GM23338 (cell line): Measurements from ENCODE around the gene TNPO3. TPM values are rescaled to one million over a fixed set of nuclear protein-coding genes. Genes with fewer than 3 reads are reported as not detected.

Experiments used
- ATAC-seq: fragments of 200-7000 bp; cut with Tn5 transposase; 3 replicates; pipeline ENCODE4 v1.9.1; 2020
- DNase-seq: peaks from one replicate; pipeline ENCODE4 v3.0.0-alpha.2; 2015; ENCODE audit warnings: low spot score
- H2AFZ ChIP-seq: fragments of 200-600 bp; sonication (generic); 2 replicates; pipeline ENCODE4 v1.8.0; 2016; ENCODE audit warnings: antibody characterized with exemption, mild to moderate bottlenecking, moderate library complexity
- H3F3A ChIP-seq: fragments of 200-600 bp; sonication (generic); replicated peaks from 2 replicates; pipeline ENCODE4 v1.8.0; 2017; ENCODE audit warnings: antibody characterized with exemption, mixed run types, low read depth
- H3K27ac ChIP-seq: fragments of 200-600 bp; sonication (generic); 2 replicates; pipeline ENCODE4 v1.6.1; 2016; ENCODE audit warnings: low read depth
- H3K27me3 ChIP-seq: fragments of 200-600 bp; sonication (generic); 2 replicates; pipeline ENCODE4 v1.8.0; 2016; ENCODE audit warnings: mild to moderate bottlenecking, mixed run types, moderate library complexity; ENCODE audit not compliant: insufficient read depth
- H3K36me3 ChIP-seq: fragments of 200-600 bp; sonication (generic); 2 replicates; pipeline ENCODE4 v1.8.0; 2016; ENCODE audit warnings: mild to moderate bottlenecking; ENCODE audit not compliant: insufficient read depth
- H3K4me1 ChIP-seq: fragments of 200-600 bp; sonication (generic); 2 replicates; pipeline ENCODE4 v1.8.0; 2016; ENCODE audit warnings: mild to moderate bottlenecking, moderate library complexity; ENCODE audit not compliant: insufficient read depth
- H3K4me2 ChIP-seq: fragments of 200-600 bp; sonication (generic); 2 replicates; pipeline ENCODE4 v1.7.1; 2017; ENCODE audit warnings: mixed run types
- H3K4me3 ChIP-seq: fragments of 200-600 bp; sonication (generic); 2 replicates; pipeline ENCODE4 v1.6.1; 2016; ENCODE audit warnings: mixed run types
- H3K79me2 ChIP-seq: fragments of 200-600 bp; sonication (generic); replicated peaks from 2 replicates; pipeline ENCODE4 v1.8.0; 2017; ENCODE audit warnings: mild to moderate bottlenecking; ENCODE audit not compliant: insufficient read depth
- H3K9me2 ChIP-seq: fragments of 200-600 bp; sonication (generic); 2 replicates; pipeline ENCODE4 v1.8.0; 2017; ENCODE audit not compliant: insufficient read depth
- H4K20me1 ChIP-seq: fragments of 200-600 bp; sonication (generic); replicated peaks from 2 replicates; pipeline ENCODE4 v1.8.0; 2017; ENCODE audit warnings: mild to moderate bottlenecking; ENCODE audit not compliant: insufficient read depth
- H3K27ac Mint-ChIP-seq: 2 replicates; pipeline ENCODE4 v1.8.0; 2020; ENCODE audit warnings: inconsistent platforms, mild to moderate bottlenecking, moderate library complexity, mixed read lengths
- H3K27me3 Mint-ChIP-seq: 3 replicates; pipeline ENCODE4 v1.8.0; 2022; ENCODE audit warnings: low read depth, mild to moderate bottlenecking, moderate library complexity, mixed read lengths, inconsistent platforms; ENCODE audit not compliant: insufficient read depth, poor library complexity
- H3K36me3 Mint-ChIP-seq: 3 replicates; pipeline ENCODE4 v1.8.0; 2021; ENCODE audit warnings: low read depth, mild to moderate bottlenecking, inconsistent platforms, moderate library complexity, mixed read lengths
- H3K4me1 Mint-ChIP-seq: 3 replicates; pipeline ENCODE4 v1.8.0; 2020; ENCODE audit warnings: mild to moderate bottlenecking, inconsistent platforms, mixed read lengths
- H3K4me3 Mint-ChIP-seq: 3 replicates; pipeline ENCODE4 v1.8.0; 2021; ENCODE audit warnings: moderate library complexity, mild to moderate bottlenecking, inconsistent platforms, mixed read lengths
- H3K9me3 Mint-ChIP-seq: 3 replicates; pipeline ENCODE4 v1.8.0; 2020; ENCODE audit warnings: moderate library complexity, mild to moderate bottlenecking, inconsistent platforms, mixed read lengths
- CREB1 ChIP-seq: fragments of 250-450 bp; sonication (Bioruptor Pico); IDR thresholded peaks from 2 replicates; pipeline ENCODE4 v1.5.0; 2020; ENCODE audit warnings: low read depth, mild to moderate bottlenecking, moderate library complexity
- CTCF ChIP-seq, 2 experiments: fragments of 200-600 bp in 1 of 2; sonication (generic) in 1 of 2; conservative IDR thresholded peaks; 2 replicates each; pipeline versions ENCODE4 v1.5.1 to v1.6.1; 2016 to 2017; ENCODE audit warnings: antibody characterized with exemption in 2 of 2, low read depth in 2 of 2, mild to moderate bottlenecking in 2 of 2, moderate library complexity in 1 of 2
- EZH2 ChIP-seq: fragments of 200-600 bp; sonication (generic); IDR thresholded peaks from one replicate; pipeline ENCODE4 v1.8.0; 2017; ENCODE audit warnings: antibody characterized with exemption, mild to moderate bottlenecking, low read depth; ENCODE audit not compliant: unreplicated experiment
- EZH2phosphoT487 ChIP-seq: fragments of 200-600 bp; sonication (generic); IDR thresholded peaks from one replicate; pipeline ENCODE4 v1.8.1; 2018; ENCODE audit warnings: antibody characterized with exemption; ENCODE audit not compliant: unreplicated experiment
- JUNB ChIP-seq: IDR thresholded peaks from one replicate; pipeline ENCODE4 v1.6.1; 2016; ENCODE audit warnings: antibody characterized with exemption; ENCODE audit not compliant: unreplicated experiment
- NANOG ChIP-seq: IDR thresholded peaks from 2 replicates; pipeline ENCODE4 v1.6.1; 2016; ENCODE audit warnings: antibody characterized with exemption, borderline replicate concordance
- POLR2AphosphoS5 ChIP-seq: IDR thresholded peaks from 2 replicates; pipeline ENCODE4 v1.6.1; 2016; ENCODE audit warnings: antibody characterized with exemption, low read depth
- REST ChIP-seq: IDR thresholded peaks from one replicate; pipeline ENCODE4 v1.6.1; 2018; ENCODE audit warnings: antibody characterized with exemption; ENCODE audit not compliant: unreplicated experiment
- STAT1 ChIP-seq: IDR thresholded peaks from one replicate; pipeline ENCODE4 v1.6.1; 2016; ENCODE audit warnings: antibody characterized with exemption; ENCODE audit not compliant: unreplicated experiment
- ZNF114 ChIP-seq: fragments of 250-450 bp; sonication (Bioruptor Pico); IDR thresholded peaks from 2 replicates; pipeline ENCODE4 v1.5.0; 2020; ENCODE audit warnings: mild to moderate bottlenecking, moderate library complexity
- ZNF331 ChIP-seq: fragments of 250-450 bp; sonication (Bioruptor Pico); IDR thresholded peaks from 2 replicates; pipeline ENCODE4 v1.5.0; 2020; ENCODE audit warnings: low read depth, mild to moderate bottlenecking, moderate library complexity
- polyA plus RNA-seq: library from polyadenylated mRNA; unstranded; fragments of >200 nt; fragmentation: Nextera tagmentation; extraction: Ambion mirVana; gene quantifications from 2 replicates; pipeline ENCODE4 v1.2.1, GENCODE V29; 2016
- total RNA-seq: library from RNA; depleted of rRNA; stranded (reverse); fragments of >200 nt; shearing (Covaris generic); gene quantifications from 2 replicates; pipeline ENCODE4 v1.2.3, GENCODE V29; 2014
- TF ChIP-seq, protein P1 (sequence below): IDR thresholded peaks from 2 replicates; pipeline ENCODE4 v1.6.1; 2016; ENCODE audit warnings: antibody characterized with exemption
- TF ChIP-seq, protein P2 (sequence below): fragments of 250-450 bp; sonication (Bioruptor Pico); IDR thresholded peaks from 2 replicates; pipeline ENCODE4 v1.5.0; 2020; ENCODE audit warnings: mild to moderate bottlenecking, moderate library complexity

The TNPO3 gene
- total and polyA plus RNA-seq, 2 experiments from 2014 or later = 38.2 to 127 TPM

- Histone ChIP-seq H3K4me1 (no peaks in the 10 kb centered on the region), H3K4me2 (no peak overlapping the region), H3F3A (no peaks in the 10 kb centered on the region; the same call in 1 of the 2 replicates), H3K9me2 (no peaks in the 10 kb centered on the region), H3K27ac (no peak overlapping the region), H3K36me3 (peaks cover 34% of the 10 kb centered on the region; the same call in 1 of the 2 replicates), H4K20me1 (peaks cover 27% of the 10 kb centered on the region; the same call in 1 of the 2 replicates), H3K79me2 (peaks cover 84% of the 10 kb centered on the region), H3K27me3 (no peaks in the 10 kb centered on the region), H3K4me3 (no peak overlapping the region), H2AFZ (no peak overlapping the region)
- no peaks in the 10 kb centered on the region for H3K4me1 Mint-ChIP-seq
- no peak for ATAC-seq
- TF ChIP-seq, protein P1, sequence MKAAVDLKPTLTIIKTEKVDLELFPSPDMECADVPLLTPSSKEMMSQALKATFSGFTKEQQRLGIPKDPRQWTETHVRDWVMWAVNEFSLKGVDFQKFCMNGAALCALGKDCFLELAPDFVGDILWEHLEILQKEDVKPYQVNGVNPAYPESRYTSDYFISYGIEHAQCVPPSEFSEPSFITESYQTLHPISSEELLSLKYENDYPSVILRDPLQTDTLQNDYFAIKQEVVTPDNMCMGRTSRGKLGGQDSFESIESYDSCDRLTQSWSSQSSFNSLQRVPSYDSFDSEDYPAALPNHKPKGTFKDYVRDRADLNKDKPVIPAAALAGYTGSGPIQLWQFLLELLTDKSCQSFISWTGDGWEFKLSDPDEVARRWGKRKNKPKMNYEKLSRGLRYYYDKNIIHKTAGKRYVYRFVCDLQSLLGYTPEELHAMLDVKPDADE = no peak
- TF ChIP-seq JUNB (no peak), NANOG (no peak), CREB1 (no peak), REST (no peak), EZH2phosphoT487 (no peak), STAT1 (no peak), EZH2 (no peak), CTCF (conservative IDR thresholded peaks at IDR 0.05; ENCODE audit: low read depth in 2 of 2) (no peak), POLR2AphosphoS5 (no peak), ZNF331 (CRISPR knock-in tag) (no peak), ZNF114 (CRISPR knock-in tag) (no peak)
- TF ChIP-seq, protein P2, sequence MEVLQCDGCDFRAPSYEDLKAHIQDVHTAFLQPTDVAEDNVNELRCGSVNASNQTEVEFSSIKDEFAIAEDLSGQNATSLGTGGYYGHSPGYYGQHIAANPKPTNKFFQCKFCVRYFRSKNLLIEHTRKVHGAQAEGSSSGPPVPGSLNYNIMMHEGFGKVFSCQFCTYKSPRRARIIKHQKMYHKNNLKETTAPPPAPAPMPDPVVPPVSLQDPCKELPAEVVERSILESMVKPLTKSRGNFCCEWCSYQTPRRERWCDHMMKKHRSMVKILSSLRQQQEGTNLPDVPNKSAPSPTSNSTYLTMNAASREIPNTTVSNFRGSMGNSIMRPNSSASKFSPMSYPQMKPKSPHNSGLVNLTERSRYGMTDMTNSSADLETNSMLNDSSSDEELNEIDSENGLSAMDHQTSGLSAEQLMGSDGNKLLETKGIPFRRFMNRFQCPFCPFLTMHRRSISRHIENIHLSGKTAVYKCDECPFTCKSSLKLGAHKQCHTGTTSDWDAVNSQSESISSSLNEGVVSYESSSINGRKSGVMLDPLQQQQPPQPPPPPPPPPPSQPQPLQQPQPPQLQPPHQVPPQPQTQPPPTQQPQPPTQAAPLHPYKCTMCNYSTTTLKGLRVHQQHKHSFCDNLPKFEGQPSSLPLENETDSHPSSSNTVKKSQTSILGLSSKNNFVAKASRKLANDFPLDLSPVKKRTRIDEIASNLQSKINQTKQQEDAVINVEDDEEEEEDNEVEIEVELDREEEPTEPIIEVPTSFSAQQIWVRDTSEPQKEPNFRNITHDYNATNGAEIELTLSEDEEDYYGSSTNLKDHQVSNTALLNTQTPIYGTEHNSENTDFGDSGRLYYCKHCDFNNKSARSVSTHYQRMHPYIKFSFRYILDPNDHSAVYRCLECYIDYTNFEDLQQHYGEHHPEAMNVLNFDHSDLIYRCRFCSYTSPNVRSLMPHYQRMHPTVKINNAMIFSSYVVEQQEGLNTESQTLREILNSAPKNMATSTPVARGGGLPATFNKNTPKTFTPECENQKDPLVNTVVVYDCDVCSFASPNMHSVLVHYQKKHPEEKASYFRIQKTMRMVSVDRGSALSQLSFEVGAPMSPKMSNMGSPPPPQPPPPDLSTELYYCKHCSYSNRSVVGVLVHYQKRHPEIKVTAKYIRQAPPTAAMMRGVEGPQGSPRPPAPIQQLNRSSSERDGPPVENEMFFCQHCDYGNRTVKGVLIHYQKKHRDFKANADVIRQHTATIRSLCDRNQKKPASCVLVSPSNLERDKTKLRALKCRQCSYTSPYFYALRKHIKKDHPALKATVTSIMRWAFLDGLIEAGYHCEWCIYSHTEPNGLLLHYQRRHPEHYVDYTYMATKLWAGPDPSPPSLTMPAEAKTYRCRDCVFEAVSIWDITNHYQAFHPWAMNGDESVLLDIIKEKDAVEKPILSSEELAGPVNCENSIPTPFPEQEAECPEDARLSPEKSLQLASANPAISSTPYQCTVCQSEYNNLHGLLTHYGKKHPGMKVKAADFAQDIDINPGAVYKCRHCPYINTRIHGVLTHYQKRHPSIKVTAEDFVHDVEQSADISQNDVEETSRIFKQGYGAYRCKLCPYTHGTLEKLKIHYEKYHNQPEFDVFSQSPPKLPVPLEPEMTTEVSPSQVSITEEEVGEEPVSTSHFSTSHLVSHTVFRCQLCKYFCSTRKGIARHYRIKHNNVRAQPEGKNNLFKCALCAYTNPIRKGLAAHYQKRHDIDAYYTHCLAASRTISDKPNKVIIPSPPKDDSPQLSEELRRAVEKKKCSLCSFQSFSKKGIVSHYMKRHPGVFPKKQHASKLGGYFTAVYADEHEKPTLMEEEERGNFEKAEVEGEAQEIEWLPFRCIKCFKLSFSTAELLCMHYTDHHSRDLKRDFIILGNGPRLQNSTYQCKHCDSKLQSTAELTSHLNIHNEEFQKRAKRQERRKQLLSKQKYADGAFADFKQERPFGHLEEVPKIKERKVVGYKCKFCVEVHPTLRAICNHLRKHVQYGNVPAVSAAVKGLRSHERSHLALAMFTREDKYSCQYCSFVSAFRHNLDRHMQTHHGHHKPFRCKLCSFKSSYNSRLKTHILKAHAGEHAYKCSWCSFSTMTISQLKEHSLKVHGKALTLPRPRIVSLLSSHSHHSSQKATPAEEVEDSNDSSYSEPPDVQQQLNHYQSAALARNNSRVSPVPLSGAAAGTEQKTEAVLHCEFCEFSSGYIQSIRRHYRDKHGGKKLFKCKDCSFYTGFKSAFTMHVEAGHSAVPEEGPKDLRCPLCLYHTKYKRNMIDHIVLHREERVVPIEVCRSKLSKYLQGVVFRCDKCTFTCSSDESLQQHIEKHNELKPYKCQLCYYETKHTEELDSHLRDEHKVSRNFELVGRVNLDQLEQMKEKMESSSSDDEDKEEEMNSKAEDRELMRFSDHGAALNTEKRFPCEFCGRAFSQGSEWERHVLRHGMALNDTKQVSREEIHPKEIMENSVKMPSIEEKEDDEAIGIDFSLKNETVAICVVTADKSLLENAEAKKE (CRISPR knock-in tag) = no peak
- no peaks in the 10 kb centered on the region for H3K27me3 Mint-ChIP-seq
- peaks cover 26% of the 10 kb centered on the region for H3K36me3 Mint-ChIP-seq
- no peak overlapping the region for H3K4me3 Mint-ChIP-seq
- DNase-seq = no peak
- no peak overlapping the region for H3K27ac Mint-ChIP-seq
- H3K9me3 Mint-ChIP-seq = no peaks in the 10 kb centered on the region
Measured at GRCh38 chr7:129013048-129013724, 41.7 kb downstream of the TNPO3 start.
